ENCODE measurements around the gene KREMEN1.

The KREMEN1 gene

DNA sequence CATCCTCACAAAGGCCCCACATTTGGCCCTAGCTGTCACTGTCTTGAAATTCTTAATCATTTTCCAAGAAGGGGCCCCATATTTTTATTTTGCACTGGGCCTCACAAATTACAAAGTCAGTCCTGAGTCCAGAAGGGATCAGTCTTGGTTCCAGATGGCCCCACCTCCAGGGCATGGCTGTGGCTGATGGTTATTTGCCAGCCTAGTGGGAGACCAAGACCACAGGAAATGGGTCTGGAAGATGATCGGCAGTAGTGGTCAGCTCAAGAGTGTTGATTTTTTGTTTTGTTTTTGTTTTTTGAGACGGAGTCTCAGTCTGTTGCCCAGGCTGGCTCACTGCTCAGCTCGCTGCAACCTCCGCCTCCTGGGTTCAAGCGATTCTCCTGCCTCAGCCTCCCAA is 85.7 kb downstream of the KREMEN1 start:
- Mint-ChIP-seq H3K9me3 (no peaks in the 10 kb centered on the region), H3K4me1 (peaks cover 3% of the 10 kb centered on the region), H3K27ac (no peak overlapping the region), H3K36me3 (no peaks in the 10 kb centered on the region), H3K27me3 (peaks cover 61% of the 10 kb centered on the region), H3K4me3 (no peak overlapping the region)
- no peak for DNase-seq
- CTCF ChIA-PET: interaction anchor here (1.4 kb wide), 1 partner anchor 87 kb away, joined by 4 read pairs; no protein-coding TSS in a partner anchor

GRCh38 chr22:29163808-29164207 is 91.0 kb downstream of the KREMEN1 start:
- DNase-seq: no peak
- no peak overlapping the region for H3K4me3 Mint-ChIP-seq
- H3K4me1 Mint-ChIP-seq: peaks cover 20% of the 10 kb centered on the region
- H3K9me3 Mint-ChIP-seq: no peaks in the 10 kb centered on the region
- no peaks in the 10 kb centered on the region for H3K36me3 Mint-ChIP-seq
- H3K27ac Mint-ChIP-seq: no peak overlapping the region
- H3K27me3 Mint-ChIP-seq: peaks cover 53% of the 10 kb centered on the region
- CTCF ChIA-PET: interaction anchor here (1.2 kb wide), 1 partner anchor 81 kb away, joined by 4 read pairs; no protein-coding TSS in a partner anchor

GRCh38 chr22:29165321-29166060 is 92.7 kb downstream of the KREMEN1 start:
- Mint-ChIP-seq H3K4me1 (peaks cover 20% of the 10 kb centered on the region), H3K9me3 (no peaks in the 10 kb centered on the region), H3K36me3 (no peaks in the 10 kb centered on the region), H3K4me3 (no peak overlapping the region), H3K27ac (no peak overlapping the region), H3K27me3 (peaks cover 60% of the 10 kb centered on the region)
- CTCF ChIA-PET: no interaction called here
- no peak for DNase-seq

DNA sequence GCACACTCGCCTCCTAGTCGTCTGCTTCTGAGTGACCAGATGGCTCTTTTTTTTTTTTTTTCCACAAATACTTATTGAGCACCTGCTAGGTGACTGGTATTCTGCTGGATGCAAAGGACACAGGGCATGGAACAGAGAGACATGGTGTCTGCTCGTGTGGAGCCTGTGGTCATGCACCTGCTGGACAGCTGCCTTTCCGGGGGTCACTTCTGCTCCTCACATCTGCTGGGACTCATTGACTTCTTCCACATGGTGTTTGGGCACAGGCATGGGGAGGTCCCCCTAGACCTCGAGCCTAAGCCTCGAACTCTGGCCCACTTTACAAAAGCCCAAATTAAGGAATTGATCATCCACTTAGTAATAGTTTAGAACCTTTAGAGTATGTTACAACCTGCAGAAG is 93.3 kb downstream of the KREMEN1 start:
- no peaks in the 10 kb centered on the region for H3K36me3 Mint-ChIP-seq
- peaks cover 63% of the 10 kb centered on the region for H3K27me3 Mint-ChIP-seq
- DNase-seq: no peak
- H3K4me3 Mint-ChIP-seq: no peak overlapping the region
- H3K27ac Mint-ChIP-seq: no peak overlapping the region
- CTCF ChIA-PET: no interaction called here
- H3K4me1 Mint-ChIP-seq: peaks cover 20% of the 10 kb centered on the region
- H3K9me3 Mint-ChIP-seq: no peaks in the 10 kb centered on the region

DNA sequence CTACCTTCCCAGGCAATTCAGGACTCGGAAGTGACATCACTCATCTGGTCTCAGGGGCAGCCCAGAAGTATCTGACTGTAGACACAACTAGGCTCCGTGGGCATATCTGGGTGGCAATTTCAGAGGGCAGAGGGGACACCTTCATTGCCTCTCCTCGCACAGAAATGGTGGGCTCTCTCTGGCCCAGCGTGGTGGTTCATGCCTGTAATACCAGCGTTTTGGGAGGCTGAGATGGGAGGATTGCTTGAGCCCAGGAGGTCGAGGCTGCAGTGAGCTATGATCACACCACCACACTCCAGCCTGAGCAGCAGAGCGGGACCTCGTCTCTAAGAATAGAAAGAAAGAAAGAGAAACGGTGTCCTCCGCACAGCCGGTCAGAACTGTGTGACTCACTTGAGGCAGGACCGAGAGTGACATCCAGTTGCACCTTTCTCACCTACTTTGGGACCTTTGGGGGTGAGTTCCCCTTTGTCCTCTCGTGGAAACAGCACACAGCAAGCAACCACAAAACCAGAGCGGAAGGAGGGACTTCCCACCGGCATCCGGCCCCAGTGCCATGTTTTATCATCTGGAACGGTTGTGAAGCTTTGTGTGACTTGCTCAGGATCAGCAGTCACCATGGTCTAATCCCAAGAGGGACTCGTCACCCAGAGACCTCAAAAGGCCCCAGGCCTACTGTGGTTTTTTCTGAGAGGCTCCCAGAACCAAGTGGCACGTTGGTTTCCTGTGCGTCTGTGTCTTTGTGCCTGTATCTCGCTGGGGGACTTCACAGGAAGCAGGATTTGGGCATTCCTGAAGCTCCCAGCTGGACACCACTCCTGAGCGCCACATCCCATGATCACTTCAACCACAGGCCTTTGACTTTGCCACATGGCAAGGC is 94.4 kb downstream of the KREMEN1 start:
- Mint-ChIP-seq H3K9me3 (no peaks in the 10 kb centered on the region), H3K27me3 (peaks cover 67% of the 10 kb centered on the region), H3K4me1 (peaks cover 20% of the 10 kb centered on the region), H3K36me3 (no peaks in the 10 kb centered on the region), H3K4me3 (peak overlapping the region; percentile 5), H3K27ac (no peak overlapping the region)
- CTCF ChIA-PET: interaction anchor here (0.7 to 1.3 kb wide), 3 partner anchors 13 to 1641 kb away, joined by 3 to 7 read pairs (median 3); no protein-coding TSS in a partner anchor
- peak; percentile 62 for DNase-seq

GRCh38 chr22:29171721-29172120 is 98.9 kb downstream of the KREMEN1 start:
- no peak overlapping the region for H3K4me3 Mint-ChIP-seq
- peaks cover 53% of the 10 kb centered on the region for H3K27me3 Mint-ChIP-seq
- H3K27ac Mint-ChIP-seq: no peak overlapping the region
- no peaks in the 10 kb centered on the region for H3K36me3 Mint-ChIP-seq
- H3K4me1 Mint-ChIP-seq: peaks cover 11% of the 10 kb centered on the region
- peaks cover 5% of the 10 kb centered on the region for H3K9me3 Mint-ChIP-seq
- no peak for DNase-seq
- CTCF ChIA-PET: no interaction called here

DNA sequence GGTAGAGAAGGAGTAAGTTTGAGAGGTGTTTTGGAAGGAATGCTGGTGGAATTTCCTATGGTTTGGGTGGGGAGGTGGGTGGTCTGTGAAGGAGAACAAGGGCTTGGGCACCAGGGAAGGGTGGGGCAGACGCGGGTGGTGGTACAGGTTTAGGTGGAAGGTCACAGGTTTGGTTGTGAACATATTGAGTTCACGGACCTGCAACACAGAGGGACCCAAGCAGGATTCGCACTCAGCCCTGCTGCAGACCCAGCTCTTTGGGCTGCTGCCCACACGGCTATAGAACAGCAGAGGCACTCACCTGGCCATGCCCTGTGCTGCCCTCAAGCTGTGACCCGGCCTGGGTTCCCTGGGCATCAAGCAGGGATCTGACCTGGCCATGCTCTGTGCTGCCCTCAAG is 99.4 kb downstream of the KREMEN1 start:
- Mint-ChIP-seq H3K4me3 (no peak overlapping the region), H3K27ac (no peak overlapping the region), H3K4me1 (peaks cover 6% of the 10 kb centered on the region), H3K36me3 (no peaks in the 10 kb centered on the region), H3K9me3 (peaks cover 5% of the 10 kb centered on the region), H3K27me3 (peaks cover 53% of the 10 kb centered on the region)
- no peak for DNase-seq
- CTCF ChIA-PET: no interaction called here

- no peak overlapping the region for H3K4me3 Mint-ChIP-seq
- no peak for DNase-seq
- peaks cover 32% of the 10 kb centered on the region for H3K27me3 Mint-ChIP-seq
- CTCF ChIA-PET: no interaction called here
- no peaks in the 10 kb centered on the region for H3K4me1 Mint-ChIP-seq
- H3K27ac Mint-ChIP-seq: no peak overlapping the region
- H3K36me3 Mint-ChIP-seq: no peaks in the 10 kb centered on the region
- peaks cover 5% of the 10 kb centered on the region for H3K9me3 Mint-ChIP-seq
These were observed 102.5 kb downstream of the KREMEN1 start for GRCh38 chr22:29175312-29175835.

DNA sequence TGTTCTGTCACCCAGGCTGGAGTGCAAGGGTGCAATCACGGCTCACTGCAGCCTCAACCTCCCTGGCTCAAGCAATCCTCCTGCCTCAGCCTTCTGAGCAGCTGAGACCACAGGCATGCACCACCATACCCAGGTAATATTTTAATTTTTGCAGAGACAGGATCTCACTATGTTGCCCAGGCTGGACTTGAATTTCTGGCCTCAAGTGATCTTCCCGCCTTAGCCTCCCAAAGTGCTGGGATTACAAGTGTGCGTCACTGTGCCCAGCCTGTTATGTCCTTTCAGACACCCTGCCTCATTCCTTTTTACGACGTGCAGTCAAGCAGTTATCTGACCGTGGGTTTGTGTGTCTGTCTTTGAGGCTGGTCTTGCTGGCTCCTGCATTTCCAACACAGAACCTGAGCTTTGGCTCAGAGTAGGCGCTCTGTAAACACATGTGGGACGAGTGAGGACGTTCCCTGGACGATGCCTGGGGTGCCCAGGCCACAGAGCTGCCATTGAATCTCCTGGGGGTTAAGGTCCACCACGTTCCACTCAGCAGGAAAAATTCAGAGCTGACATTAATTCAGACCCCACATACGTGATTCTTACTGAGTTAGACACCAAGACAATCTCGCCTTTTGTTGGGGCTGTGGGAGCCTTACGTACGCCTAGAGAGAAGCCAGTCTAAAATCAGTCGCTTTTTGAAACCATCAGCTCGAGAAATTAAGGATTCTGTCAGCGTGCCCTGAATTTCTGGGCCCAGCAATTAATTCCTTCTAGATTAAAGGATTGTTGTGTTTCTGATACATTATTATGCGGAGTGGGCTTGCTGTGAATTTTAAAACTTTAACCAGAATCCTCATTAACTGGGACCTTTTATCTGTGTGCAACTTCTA is 111.4 kb downstream of the KREMEN1 start:
- no peak overlapping the region for H3K27ac Mint-ChIP-seq
- no peaks in the 10 kb centered on the region for H3K4me1 Mint-ChIP-seq
- DNase-seq: no peak
- no peaks in the 10 kb centered on the region for H3K9me3 Mint-ChIP-seq
- no peak overlapping the region for H3K4me3 Mint-ChIP-seq
- H3K27me3 Mint-ChIP-seq: peaks cover 15% of the 10 kb centered on the region
- no peaks in the 10 kb centered on the region for H3K36me3 Mint-ChIP-seq
- CTCF ChIA-PET: no interaction called here

- H3K4me1 Mint-ChIP-seq: no peaks in the 10 kb centered on the region
- H3K27ac Mint-ChIP-seq: no peak overlapping the region
- H3K36me3 Mint-ChIP-seq: no peaks in the 10 kb centered on the region
- peaks cover 20% of the 10 kb centered on the region for H3K27me3 Mint-ChIP-seq
- H3K9me3 Mint-ChIP-seq: no peaks in the 10 kb centered on the region
- CTCF ChIA-PET: no interaction called here
- H3K4me3 Mint-ChIP-seq: no peak overlapping the region
- no peak for DNase-seq
These were observed 112.1 kb downstream of the KREMEN1 start for GRCh38 chr22:29184849-29185490.

DNA sequence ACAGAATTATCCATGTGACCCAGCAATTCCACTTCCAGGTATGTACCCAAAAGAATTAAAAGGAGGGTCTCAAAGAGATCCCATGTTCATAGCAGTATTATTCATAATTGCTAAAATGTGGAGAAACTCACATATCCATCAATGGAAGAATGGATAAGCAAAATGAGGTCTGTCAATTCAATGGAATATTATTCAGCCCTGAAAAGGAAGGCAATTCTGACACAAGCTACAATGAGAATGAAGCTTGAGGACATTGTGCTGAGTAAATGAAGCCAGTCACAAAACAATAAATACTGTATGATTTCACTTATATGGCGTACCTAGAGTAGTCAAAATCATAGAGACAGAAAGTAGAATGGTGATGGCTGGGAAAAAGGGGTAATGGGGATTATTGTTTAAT is 113.5 kb downstream of the KREMEN1 start:
- no peak for DNase-seq
- Mint-ChIP-seq H3K36me3 (no peaks in the 10 kb centered on the region), H3K4me3 (no peak overlapping the region), H3K9me3 (no peaks in the 10 kb centered on the region), H3K4me1 (no peaks in the 10 kb centered on the region), H3K27ac (no peak overlapping the region), H3K27me3 (peaks cover 17% of the 10 kb centered on the region)
- CTCF ChIA-PET: no interaction called here

DNA sequence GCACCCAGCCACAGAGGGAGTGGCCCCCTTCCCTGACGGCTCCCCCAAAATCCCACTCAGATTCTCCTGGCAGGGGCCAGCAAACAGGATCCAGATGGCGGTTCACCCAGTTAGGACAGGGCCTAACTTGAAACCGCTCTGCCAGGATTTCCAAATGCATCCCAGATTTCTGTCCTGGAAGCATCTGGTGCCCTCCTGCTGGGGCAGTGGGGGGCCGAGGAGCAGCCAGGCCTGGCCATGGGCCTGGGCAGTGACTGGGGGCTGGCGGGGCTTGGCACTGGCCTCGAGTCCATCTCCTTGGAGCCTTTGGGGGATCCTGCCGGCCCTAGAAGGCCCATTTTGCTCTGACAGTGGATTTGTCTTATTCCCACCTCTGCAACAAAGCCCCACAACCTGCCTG is 115.0 kb downstream of the KREMEN1 start:
- H3K36me3 Mint-ChIP-seq: no peaks in the 10 kb centered on the region
- CTCF ChIA-PET: no interaction called here
- H3K27me3 Mint-ChIP-seq: peaks cover 17% of the 10 kb centered on the region
- H3K4me1 Mint-ChIP-seq: no peaks in the 10 kb centered on the region
- H3K9me3 Mint-ChIP-seq: no peaks in the 10 kb centered on the region
- H3K27ac Mint-ChIP-seq: no peak overlapping the region
- no peak overlapping the region for H3K4me3 Mint-ChIP-seq
- DNase-seq: no peak

DNA sequence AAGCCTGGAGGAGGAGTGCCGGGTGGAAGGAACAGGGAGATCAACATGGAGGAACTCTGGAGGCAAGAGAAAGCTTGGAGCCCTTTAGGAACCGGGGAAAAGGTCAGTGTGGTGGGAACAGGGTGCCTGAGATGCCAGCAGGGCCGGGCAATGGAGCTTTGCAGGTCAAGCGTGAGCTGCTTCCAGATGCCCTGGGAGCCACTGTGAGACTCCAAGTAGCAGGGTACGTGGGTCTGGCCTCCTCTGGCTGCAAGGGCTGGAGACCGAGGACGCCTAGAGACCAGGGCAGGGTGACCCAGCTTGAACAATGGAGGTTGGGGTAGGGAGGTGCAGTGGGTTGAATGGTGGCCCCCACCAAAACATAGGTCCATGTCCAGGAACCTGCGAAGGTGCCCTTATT is 117.2 kb downstream of the KREMEN1 start:
- Mint-ChIP-seq H3K36me3 (no peaks in the 10 kb centered on the region), H3K27me3 (peaks cover 22% of the 10 kb centered on the region), H3K27ac (no peak overlapping the region), H3K9me3 (peaks cover 4% of the 10 kb centered on the region), H3K4me3 (no peak overlapping the region), H3K4me1 (no peaks in the 10 kb centered on the region)
- no peak for DNase-seq
- CTCF ChIA-PET: no interaction called here

All from activated naive CD4-positive, alpha-beta T cell treated with anti-CD3 and anti-CD28 coated beads, Interleukin-2, amount 10 ng/mL, durations not matched to agents 7 days and 5 days (primary cell).